HepG2 (cell line): ENCODE measurements around the gene CHCT1. TPM values are rescaled to one million over a fixed set of nuclear protein-coding genes. Genes with fewer than 3 reads are reported as not detected.
A peak's percentile ranks its signal among the peaks of the same experiment; 100 is the strongest.

Experiments
- CHCHD3 ChIP-seq: sonication (generic); formaldehyde crosslinking; IDR thresholded peaks from 2 replicates; pipeline ENCODE4 v1.8.0; 2022; ENCODE audit warnings: mild to moderate bottlenecking, missing genetic modification reagents, moderate library complexity
- GMEB1 ChIP-seq: sonication (generic); formaldehyde crosslinking; IDR thresholded peaks from 2 replicates; pipeline ENCODE4 v1.5.1; 2020; ENCODE audit warnings: missing genetic modification reagents, mild to moderate bottlenecking, borderline replicate concordance
- KDM5A ChIP-seq: fragments of 200-600 bp; sonication (generic); IDR thresholded peaks from 2 replicates; pipeline ENCODE4 v1.7.0; 2018; ENCODE audit warnings: antibody characterized with exemption, mild to moderate bottlenecking, low read length, borderline replicate concordance
- KLF12 ChIP-seq: sonication (generic); formaldehyde crosslinking; IDR thresholded peaks from 2 replicates; pipeline ENCODE4 v1.4.0; 2020; ENCODE audit warnings: missing genetic modification reagents, borderline replicate concordance
- MIXL1 ChIP-seq: IDR thresholded peaks from 2 replicates; pipeline ENCODE4 v1.6.1; 2016
- MYC ChIP-seq: sonication (generic); formaldehyde crosslinking; IDR thresholded peaks from 2 replicates; pipeline ENCODE4 v1.9.0; 2021; ENCODE audit warnings: missing genetic modification reagents, borderline replicate concordance
- REST ChIP-seq, 2 experiments: IDR thresholded peaks; 2 replicates each; pipeline ENCODE4 v1.6.1; 2011 to 2012; ENCODE audit warnings: low read length in 2 of 2, borderline replicate concordance in 1 of 2, low read depth in 1 of 2, mild to moderate bottlenecking in 1 of 2, moderate library complexity in 1 of 2
- TFDP1 ChIP-seq: IDR thresholded peaks from 2 replicates; pipeline ENCODE4 v1.6.1; 2016; ENCODE audit warnings: missing compliant biosample characterization, missing genetic modification reagents, borderline replicate concordance
- YEATS2 ChIP-seq: sonication (generic); formaldehyde crosslinking; IDR thresholded peaks from 2 replicates; pipeline ENCODE4 v1.4.0; 2020; ENCODE audit warnings: missing genetic modification reagents, borderline replicate concordance
- ZBTB26 ChIP-seq: IDR thresholded peaks from 2 replicates; pipeline ENCODE4 v1.6.1; 2016; ENCODE audit warnings: missing compliant biosample characterization, missing genetic modification reagents, borderline replicate concordance
- ZBTB4 ChIP-seq: sonication (generic); formaldehyde crosslinking; IDR thresholded peaks from 2 replicates; pipeline ENCODE4 v1.4.0; 2020; ENCODE audit warnings: missing genetic modification reagents, mild to moderate bottlenecking, borderline replicate concordance
- ZNF816 ChIP-seq: sonication (generic); formaldehyde crosslinking; IDR thresholded peaks from 2 replicates; pipeline ENCODE4 v1.8.0; 2022; ENCODE audit warnings: missing genetic modification reagents, mild to moderate bottlenecking, borderline replicate concordance
- ZSCAN31 ChIP-seq: sonication (generic); formaldehyde crosslinking; IDR thresholded peaks from 2 replicates; pipeline ENCODE4 v1.5.0; 2020; ENCODE audit warnings: low read depth, mild to moderate bottlenecking, missing genetic modification reagents
- polyA plus RNA-seq, 8 experiments: library from polyadenylated mRNA; depleted of rRNA in 3 of 8; stranded (reverse) in 7 of 8; unstranded in 1 of 8; fragments of >200 nt; fragmentation: Illumina TruSeq in 4 of 8; extraction: Trizol in 4 of 8; gene quantifications; 2 replicates each; pipeline versions ENCODE4 v1.2.1 to v1.2.3, GENCODE V29; 2011 to 2016; ENCODE audit warnings: low read depth in 4 of 8, missing spikeins in 1 of 8, mixed read lengths in 1 of 8; ENCODE audit not compliant: insufficient read depth in 1 of 8
- total RNA-seq, 5 experiments: library from RNA; depleted of rRNA; stranded (reverse); fragments of >200 nt; fragmentation: Illumina TruSeq; extraction: Trizol; gene quantifications; 2 replicates each; pipeline ENCODE4 v1.2.3, GENCODE V29; 2016; ENCODE audit warnings: low read depth in 1 of 5

The CHCT1 gene
- total and polyA plus RNA-seq, 2 of the 13 experiments (the other 11 are each of a cell fraction or from before 2014, with no cell fraction given): not detected

GRCh38 chr17:60392042-60392844 is 30.0 kb upstream of the CHCT1 start, which contains the start of gene USP32 (continued):
- TF ChIP-seq TFDP1 (CRISPR knock-in tag) (peak; percentile 94), GMEB1 (CRISPR knock-in tag) (peak; percentile 98), MIXL1 (peak; percentile 74), CHCHD3 (CRISPR knock-in tag) (peak; percentile 90; the same call in 1 of the 2 replicates), KDM5A (peak; percentile 62; the same call in 1 of the 2 replicates), ZNF816 (CRISPR knock-in tag) (peak; percentile 99), REST (IDR thresholded peaks at IDR 0.05; ENCODE audit: borderline replicate concordance in 1 of 2, low read depth in 1 of 2, low read length in 2 of 2) (no peak), MYC (CRISPR knock-in tag) (peak; percentile 99), ZSCAN31 (CRISPR knock-in tag) (peak; percentile 54), YEATS2 (CRISPR knock-in tag) (peak; percentile 95), ZBTB26 (CRISPR knock-in tag) (peak; percentile 36; the same call in 1 of the 2 replicates), ZBTB4 (CRISPR knock-in tag) (peak; percentile 89; the same call in 1 of the 2 replicates), KLF12 (CRISPR knock-in tag) (peak; percentile 99)
